ENCODE results near the gene PLCB4.
A peak's percentile ranks its signal among the peaks of the same experiment; 100 is the strongest.

PLCB4 gene

DNA sequence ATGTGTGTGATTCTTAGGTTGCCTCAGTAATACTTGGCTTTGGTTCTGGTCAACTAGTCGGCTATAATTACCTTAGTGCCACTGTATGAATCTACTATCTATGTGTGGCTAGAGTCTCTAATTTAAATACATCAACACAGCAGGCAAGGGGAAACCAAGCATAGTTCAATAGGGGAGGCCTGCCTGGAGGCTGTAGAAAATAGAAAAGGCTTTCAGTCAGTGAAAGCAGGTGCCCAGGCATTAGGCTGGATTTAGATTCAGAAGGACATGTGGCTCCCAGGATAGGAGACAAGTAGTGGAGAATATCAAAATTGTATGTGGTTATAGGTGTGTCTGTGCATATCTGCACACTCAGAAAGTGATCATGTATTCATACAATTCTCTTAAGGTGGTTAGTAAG lies 330.4 kb downstream of the PLCB4 start:
- H3K4me1 ChIP-seq (ENCODE audit: control insufficient read depth, insufficient read depth, low read length), result peaks cover 17% of the 10 kb centered on the region
- no peaks in the 10 kb centered on the region for H3K9me3 ChIP-seq (ENCODE audit: control insufficient read depth, insufficient read depth, low read length)
- H3K36me3 ChIP-seq (ENCODE audit: control insufficient read depth, insufficient read depth, low read length), result peaks cover 32% of the 10 kb centered on the region
- no peak overlapping the region; the same call in 1 of the 2 replicates for H3K4me3 ChIP-seq (ENCODE audit: low read depth, low read length)
- no peaks in the 10 kb centered on the region for H3K27me3 ChIP-seq (ENCODE audit: control insufficient read depth, insufficient read depth, low read length)
- H3K9ac ChIP-seq (ENCODE audit: low read depth, low read length), result no peak overlapping the region
- H3K27ac ChIP-seq (ENCODE audit: low read depth, low read length), result peak overlapping the region; percentile 37

DNA sequence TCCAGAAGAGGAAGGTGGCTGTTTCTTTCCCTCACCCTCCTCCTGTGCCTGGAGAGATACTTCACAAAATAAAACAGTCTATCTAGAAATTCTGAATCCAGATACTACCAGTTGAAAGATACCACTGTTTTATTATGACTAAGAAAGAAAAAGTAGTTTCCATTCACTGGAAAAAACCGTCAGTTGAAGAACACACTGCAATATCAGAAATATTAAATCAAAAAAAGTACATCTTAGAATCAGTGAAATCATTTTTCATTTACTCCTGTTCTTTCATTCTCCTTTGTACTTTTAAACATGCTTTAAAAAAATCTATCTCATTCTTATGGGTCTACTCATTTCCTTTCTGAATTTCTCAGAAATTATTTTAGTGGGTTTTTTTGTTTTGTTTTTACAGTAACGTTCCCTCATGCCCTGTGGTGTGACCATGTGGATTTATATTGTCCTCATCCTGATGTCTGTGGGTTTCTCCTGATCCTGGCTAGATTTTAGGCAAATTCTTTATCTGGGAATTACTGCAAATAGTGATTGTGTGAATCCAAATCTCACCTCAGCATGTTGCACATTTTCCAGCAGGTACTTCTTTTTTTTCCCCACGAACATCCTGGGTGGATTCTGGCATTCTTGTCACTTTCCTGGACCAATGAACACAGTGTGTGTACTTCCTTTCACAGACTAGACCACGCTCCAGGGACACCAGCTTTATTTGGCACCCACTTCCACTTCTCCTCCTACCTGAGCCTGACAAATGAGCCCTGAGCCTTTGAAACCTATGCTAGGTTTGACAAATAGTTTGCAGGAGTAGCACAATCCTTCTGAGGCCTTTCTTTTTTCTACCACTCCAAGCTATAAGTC lies 331.5 kb downstream of the PLCB4 start:
- H3K4me3 ChIP-seq (ENCODE audit: low read depth, low read length), result no peak overlapping the region
- no peak overlapping the region for H3K27ac ChIP-seq (ENCODE audit: low read depth, low read length)
- peaks cover 17% of the 10 kb centered on the region for H3K4me1 ChIP-seq (ENCODE audit: control insufficient read depth, insufficient read depth, low read length)
- H3K27me3 ChIP-seq (ENCODE audit: control insufficient read depth, insufficient read depth, low read length), result no peaks in the 10 kb centered on the region
- H3K9me3 ChIP-seq (ENCODE audit: control insufficient read depth, insufficient read depth, low read length), result no peaks in the 10 kb centered on the region
- no peak overlapping the region for H3K9ac ChIP-seq (ENCODE audit: low read depth, low read length)
- H3K36me3 ChIP-seq (ENCODE audit: control insufficient read depth, insufficient read depth, low read length), result peaks cover 30% of the 10 kb centered on the region

DNA sequence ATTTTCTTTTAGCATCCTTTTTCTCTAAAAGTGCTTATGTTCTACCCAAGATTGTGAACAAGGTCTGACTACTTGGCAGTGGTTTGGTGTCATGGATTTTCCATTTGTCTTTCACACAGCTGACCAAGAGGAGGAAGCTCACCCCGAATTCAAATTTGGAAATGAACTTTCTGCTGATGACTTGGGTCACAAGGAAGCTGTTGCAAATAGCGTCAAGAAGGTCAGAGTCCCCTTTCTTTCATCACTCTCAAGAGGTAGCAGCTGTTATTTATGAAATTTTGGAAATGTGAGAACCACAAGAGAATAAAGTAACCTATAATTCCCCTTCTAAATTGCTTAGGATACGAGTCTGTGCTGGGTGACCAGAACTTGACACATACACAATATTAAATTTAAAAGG lies 332.5 kb downstream of the PLCB4 start:
- H3K9ac ChIP-seq (ENCODE audit: low read depth, low read length), result no peak overlapping the region
- no peak overlapping the region for H3K4me3 ChIP-seq (ENCODE audit: low read depth, low read length)
- H3K27ac ChIP-seq (ENCODE audit: low read depth, low read length), result no peak overlapping the region
- peaks cover 26% of the 10 kb centered on the region for H3K36me3 ChIP-seq (ENCODE audit: control insufficient read depth, insufficient read depth, low read length)
- no peaks in the 10 kb centered on the region for H3K27me3 ChIP-seq (ENCODE audit: control insufficient read depth, insufficient read depth, low read length)
- no peaks in the 10 kb centered on the region for H3K9me3 ChIP-seq (ENCODE audit: control insufficient read depth, insufficient read depth, low read length)
- H3K4me1 ChIP-seq (ENCODE audit: control insufficient read depth, insufficient read depth, low read length), result peaks cover 17% of the 10 kb centered on the region

DNA sequence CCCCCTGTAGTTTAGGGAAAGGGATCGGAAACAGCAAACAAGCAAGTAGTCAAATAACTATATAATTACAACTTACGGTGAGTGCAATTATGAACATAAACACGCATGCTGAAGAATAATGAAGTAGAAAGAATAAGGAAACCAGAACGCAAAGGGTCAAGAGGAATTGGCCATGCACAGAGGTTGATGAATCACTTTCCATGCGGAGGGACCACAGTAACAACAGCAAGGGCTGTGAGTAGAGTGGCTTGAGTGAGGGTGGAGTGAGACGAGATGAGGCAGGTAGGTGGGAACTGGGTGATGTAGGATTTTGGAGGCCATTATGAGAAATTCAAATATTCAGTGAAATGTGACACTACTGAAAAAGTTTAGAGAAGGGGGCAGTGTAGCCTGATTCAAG lies 333.3 kb downstream of the PLCB4 start:
- no peak overlapping the region for H3K4me3 ChIP-seq (ENCODE audit: low read depth, low read length)
- H3K9me3 ChIP-seq (ENCODE audit: control insufficient read depth, insufficient read depth, low read length), result no peaks in the 10 kb centered on the region
- no peak overlapping the region for H3K9ac ChIP-seq (ENCODE audit: low read depth, low read length)
- no peaks in the 10 kb centered on the region for H3K27me3 ChIP-seq (ENCODE audit: control insufficient read depth, insufficient read depth, low read length)
- peaks cover 17% of the 10 kb centered on the region for H3K4me1 ChIP-seq (ENCODE audit: control insufficient read depth, insufficient read depth, low read length)
- no peak overlapping the region for H3K27ac ChIP-seq (ENCODE audit: low read depth, low read length)
- H3K36me3 ChIP-seq (ENCODE audit: control insufficient read depth, insufficient read depth, low read length), result peaks cover 26% of the 10 kb centered on the region

DNA sequence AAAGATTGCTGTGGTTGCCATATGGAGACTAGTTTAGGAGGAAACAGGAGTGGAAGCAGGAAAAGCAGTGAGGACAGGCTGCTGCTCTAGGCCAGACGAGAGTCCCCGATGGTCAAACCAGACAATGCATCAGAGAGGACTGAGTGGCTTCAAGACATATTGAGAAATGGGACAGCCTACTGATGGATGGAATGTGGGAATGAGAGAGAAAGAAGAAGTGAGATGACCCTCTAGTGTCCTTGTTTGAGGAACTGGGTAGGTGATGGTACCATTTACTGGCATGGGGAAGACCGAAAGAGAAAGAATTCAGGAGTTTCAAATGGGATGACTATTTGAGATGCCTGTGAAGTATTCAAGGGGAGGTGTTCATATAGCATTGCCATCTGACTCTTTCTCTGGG lies 333.7 kb downstream of the PLCB4 start:
- Histone ChIP-seq H3K27me3 (ENCODE audit: control insufficient read depth, insufficient read depth, low read length) (no peaks in the 10 kb centered on the region), H3K9ac (ENCODE audit: low read depth, low read length) (no peak overlapping the region), H3K36me3 (ENCODE audit: control insufficient read depth, insufficient read depth, low read length) (peaks cover 24% of the 10 kb centered on the region), H3K9me3 (ENCODE audit: control insufficient read depth, insufficient read depth, low read length) (no peaks in the 10 kb centered on the region), H3K27ac (ENCODE audit: low read depth, low read length) (no peak overlapping the region), H3K4me1 (ENCODE audit: control insufficient read depth, insufficient read depth, low read length) (peaks cover 17% of the 10 kb centered on the region), H3K4me3 (ENCODE audit: low read depth, low read length) (no peak overlapping the region)

DNA sequence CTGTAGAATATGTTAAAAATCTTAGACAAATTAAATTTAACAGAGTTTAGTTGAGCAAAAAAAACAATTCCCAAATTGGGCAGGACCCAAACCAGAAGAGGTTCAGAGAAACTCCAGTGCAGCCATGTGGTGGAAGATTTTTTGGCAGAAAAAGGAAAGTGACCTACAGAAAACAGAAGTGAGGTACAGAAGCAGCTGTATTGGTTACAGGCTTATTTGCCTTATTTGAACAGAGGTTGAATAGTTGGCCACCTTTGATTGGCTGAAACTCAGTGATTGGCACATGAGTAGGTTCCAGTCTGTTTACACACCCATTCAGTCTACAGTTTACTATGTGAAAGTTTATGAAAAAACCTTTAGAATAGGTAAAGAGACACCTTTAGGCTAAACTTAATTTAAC lies 334.6 kb downstream of the PLCB4 start:
- peaks cover 11% of the 10 kb centered on the region for H3K4me1 ChIP-seq (ENCODE audit: control insufficient read depth, insufficient read depth, low read length)
- H3K27me3 ChIP-seq (ENCODE audit: control insufficient read depth, insufficient read depth, low read length), result no peaks in the 10 kb centered on the region
- no peak overlapping the region for H3K9ac ChIP-seq (ENCODE audit: low read depth, low read length)
- no peaks in the 10 kb centered on the region for H3K9me3 ChIP-seq (ENCODE audit: control insufficient read depth, insufficient read depth, low read length)
- no peak overlapping the region for H3K4me3 ChIP-seq (ENCODE audit: low read depth, low read length)
- H3K36me3 ChIP-seq (ENCODE audit: control insufficient read depth, insufficient read depth, low read length), result peaks cover 23% of the 10 kb centered on the region
- no peak overlapping the region for H3K27ac ChIP-seq (ENCODE audit: low read depth, low read length)

DNA sequence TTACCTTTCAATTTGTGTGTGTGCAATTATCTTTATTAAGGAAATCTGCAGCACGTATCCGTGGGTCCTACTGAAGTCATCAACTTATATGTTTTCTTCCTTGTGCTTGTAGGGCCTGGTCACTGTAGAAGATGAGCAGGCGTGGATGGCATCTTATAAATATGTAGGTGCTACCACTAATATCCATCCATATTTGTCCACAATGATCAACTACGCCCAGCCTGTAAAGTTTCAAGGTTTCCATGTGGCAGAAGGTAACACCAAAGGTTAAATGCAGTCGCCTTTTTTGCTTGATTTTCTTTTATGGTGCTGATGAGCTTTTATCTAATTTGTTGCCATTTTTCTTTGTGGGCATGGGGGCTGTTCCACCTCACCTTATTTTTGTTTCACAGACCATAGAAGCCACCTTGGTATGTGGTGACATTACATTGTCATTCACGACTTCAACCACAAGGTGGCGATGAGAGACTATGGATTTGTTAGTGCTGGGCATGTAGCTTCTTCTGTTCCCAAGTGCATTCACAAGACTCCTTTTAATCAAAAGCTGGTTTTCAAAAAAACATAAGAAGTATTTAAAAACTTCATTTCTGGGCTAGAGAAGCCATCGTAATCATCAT lies 339.0 kb downstream of the PLCB4 start:
- Histone ChIP-seq H3K27me3 (ENCODE audit: control insufficient read depth, insufficient read depth, low read length) (no peaks in the 10 kb centered on the region), H3K9ac (ENCODE audit: low read depth, low read length) (no peak overlapping the region), H3K9me3 (ENCODE audit: control insufficient read depth, insufficient read depth, low read length) (no peaks in the 10 kb centered on the region), H3K36me3 (ENCODE audit: control insufficient read depth, insufficient read depth, low read length) (peaks cover 25% of the 10 kb centered on the region), H3K4me3 (ENCODE audit: low read depth, low read length) (no peak overlapping the region), H3K27ac (ENCODE audit: low read depth, low read length) (no peak overlapping the region), H3K4me1 (ENCODE audit: control insufficient read depth, insufficient read depth, low read length) (no peaks in the 10 kb centered on the region)

DNA sequence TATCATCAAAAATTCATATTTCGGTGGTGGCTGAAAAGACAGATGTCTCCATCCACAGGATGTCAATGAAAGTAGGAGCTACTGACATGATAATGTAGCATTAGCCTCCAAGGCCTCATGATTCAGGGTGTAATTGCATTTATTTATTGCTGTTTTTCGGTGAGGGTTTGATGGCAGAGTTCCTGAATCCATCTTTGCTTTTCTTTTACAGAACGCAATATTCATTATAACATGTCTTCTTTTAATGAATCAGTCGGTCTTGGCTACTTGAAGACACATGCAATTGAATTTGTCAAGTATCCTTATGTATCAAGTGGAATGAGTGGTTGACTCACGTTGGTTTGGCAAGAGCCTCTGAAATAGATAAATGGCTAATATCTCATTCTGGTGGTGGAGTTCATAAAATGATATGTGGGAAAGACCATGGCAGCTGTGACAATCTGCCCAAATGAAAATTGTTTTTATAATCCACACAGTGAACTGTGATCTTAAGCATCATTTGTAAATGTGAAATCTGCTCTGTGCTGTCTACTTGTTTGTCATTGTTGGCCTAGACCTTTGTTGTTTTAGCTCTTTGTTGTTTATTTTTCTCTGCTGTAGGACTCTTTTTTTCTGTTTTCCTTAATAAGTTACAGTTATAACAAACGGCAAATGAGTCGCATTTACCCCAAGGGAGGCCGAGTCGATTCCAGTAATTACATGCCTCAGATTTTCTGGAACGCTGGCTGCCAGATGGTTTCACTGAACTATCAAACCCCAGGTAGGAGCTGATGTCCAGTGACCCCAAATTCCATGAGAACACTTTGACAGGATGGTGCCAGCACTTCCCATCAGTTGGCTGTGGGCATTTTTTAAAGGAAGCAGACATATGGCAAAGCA lies 339.8 kb downstream of the PLCB4 start:
- Histone ChIP-seq H3K4me1 (ENCODE audit: control insufficient read depth, insufficient read depth, low read length) (no peaks in the 10 kb centered on the region), H3K27me3 (ENCODE audit: control insufficient read depth, insufficient read depth, low read length) (no peaks in the 10 kb centered on the region), H3K36me3 (ENCODE audit: control insufficient read depth, insufficient read depth, low read length) (peaks cover 20% of the 10 kb centered on the region), H3K4me3 (ENCODE audit: low read depth, low read length) (no peak overlapping the region), H3K9ac (ENCODE audit: low read depth, low read length) (no peak overlapping the region), H3K9me3 (ENCODE audit: control insufficient read depth, insufficient read depth, low read length) (no peaks in the 10 kb centered on the region), H3K27ac (ENCODE audit: low read depth, low read length) (no peak overlapping the region)

DNA sequence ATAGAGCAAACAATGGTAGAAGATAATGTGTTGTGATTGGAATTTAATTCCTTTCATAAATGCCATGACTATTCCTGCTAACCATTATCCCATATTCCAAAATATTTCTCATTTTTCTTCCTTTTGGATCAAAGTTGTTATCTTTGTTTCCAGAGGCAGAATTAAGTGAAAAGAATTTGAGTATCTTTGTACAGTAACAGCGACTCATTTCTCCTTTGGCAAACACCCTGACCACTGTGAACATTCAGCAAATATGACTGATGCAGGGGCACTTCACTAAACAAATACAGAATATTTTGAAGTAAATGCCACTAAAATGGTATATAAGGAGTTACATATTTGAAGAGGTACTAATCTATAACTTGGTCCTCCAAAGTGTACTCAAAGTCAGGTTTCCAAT lies 340.5 kb downstream of the PLCB4 start:
- H3K4me1 ChIP-seq (ENCODE audit: control insufficient read depth, insufficient read depth, low read length), result no peaks in the 10 kb centered on the region
- no peak overlapping the region for H3K27ac ChIP-seq (ENCODE audit: low read depth, low read length)
- H3K9ac ChIP-seq (ENCODE audit: low read depth, low read length), result no peak overlapping the region
- H3K36me3 ChIP-seq (ENCODE audit: control insufficient read depth, insufficient read depth, low read length), result peaks cover 20% of the 10 kb centered on the region
- no peaks in the 10 kb centered on the region for H3K27me3 ChIP-seq (ENCODE audit: control insufficient read depth, insufficient read depth, low read length)
- no peak overlapping the region for H3K4me3 ChIP-seq (ENCODE audit: low read depth, low read length)
- H3K9me3 ChIP-seq (ENCODE audit: control insufficient read depth, insufficient read depth, low read length), result no peaks in the 10 kb centered on the region

DNA sequence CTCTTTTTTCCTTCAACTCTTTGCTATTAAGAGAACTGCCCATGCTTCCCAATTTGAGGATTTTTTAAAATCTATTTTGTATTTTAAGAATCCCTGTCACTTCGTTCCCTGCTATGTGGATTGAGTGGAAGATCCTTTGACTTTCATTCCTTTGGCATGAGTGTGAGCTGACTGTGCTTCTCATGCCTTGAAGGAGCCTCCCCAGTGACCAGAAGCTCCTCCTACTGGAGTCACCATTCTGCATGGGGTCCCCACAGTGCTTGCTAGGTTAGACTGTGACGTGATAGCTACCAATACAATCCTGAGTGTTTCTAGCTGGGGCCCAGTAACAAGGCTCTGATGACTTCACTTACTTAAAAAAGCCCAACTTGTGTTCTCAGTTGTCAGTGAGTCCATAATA lies 341.1 kb downstream of the PLCB4 start:
- no peak overlapping the region for H3K4me3 ChIP-seq (ENCODE audit: low read depth, low read length)
- H3K9me3 ChIP-seq (ENCODE audit: control insufficient read depth, insufficient read depth, low read length), result no peaks in the 10 kb centered on the region
- no peak overlapping the region for H3K27ac ChIP-seq (ENCODE audit: low read depth, low read length)
- peaks cover 20% of the 10 kb centered on the region for H3K36me3 ChIP-seq (ENCODE audit: control insufficient read depth, insufficient read depth, low read length)
- no peak overlapping the region for H3K9ac ChIP-seq (ENCODE audit: low read depth, low read length)
- H3K4me1 ChIP-seq (ENCODE audit: control insufficient read depth, insufficient read depth, low read length), result no peaks in the 10 kb centered on the region
- H3K27me3 ChIP-seq (ENCODE audit: control insufficient read depth, insufficient read depth, low read length), result no peaks in the 10 kb centered on the region

DNA sequence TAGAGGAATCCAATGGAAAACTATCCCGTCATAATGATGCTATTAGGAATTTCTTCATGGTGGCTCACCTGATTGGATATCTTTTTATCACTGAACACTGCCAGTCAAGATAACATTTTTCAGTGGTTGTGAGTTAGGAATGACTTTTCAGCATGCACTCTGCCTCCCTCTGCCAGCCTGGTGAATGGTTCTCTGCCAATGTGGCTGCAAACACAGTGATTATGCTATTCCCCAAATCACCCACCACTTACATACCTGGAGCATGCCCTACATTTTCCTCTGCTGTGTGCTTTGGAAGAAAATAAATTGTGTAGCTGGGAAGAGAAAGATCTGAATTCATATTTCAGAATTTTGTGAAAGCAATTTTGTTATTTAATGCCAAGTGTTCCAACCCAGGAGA lies 342.9 kb downstream of the PLCB4 start:
- H3K9ac ChIP-seq (ENCODE audit: low read depth, low read length), result no peak overlapping the region
- no peaks in the 10 kb centered on the region for H3K4me1 ChIP-seq (ENCODE audit: control insufficient read depth, insufficient read depth, low read length)

More for the DNA sequence above, 342.9 kb downstream of the PLCB4 start:
- H3K36me3 ChIP-seq (ENCODE audit: control insufficient read depth, insufficient read depth, low read length), result peaks cover 20% of the 10 kb centered on the region
- no peaks in the 10 kb centered on the region for H3K9me3 ChIP-seq (ENCODE audit: control insufficient read depth, insufficient read depth, low read length)
- H3K27ac ChIP-seq (ENCODE audit: low read depth, low read length), result no peak overlapping the region
- no peaks in the 10 kb centered on the region for H3K27me3 ChIP-seq (ENCODE audit: control insufficient read depth, insufficient read depth, low read length)
- H3K4me3 ChIP-seq (ENCODE audit: low read depth, low read length), result no peak overlapping the region

All from HUES48 (cell line).